Mucosa of descending colon (tissue), 3 donors: ENCODE measurements around the gene NOVA2. TPM values are rescaled to one million over a fixed set of nuclear protein-coding genes. Genes with fewer than 3 reads are reported as not detected.
"Not testable (repeated sequence)": the region's sequence is repeated elsewhere in the genome, so short reads cannot be mapped to it uniquely, and the experiment has no call there.

Experiments
- ATAC-seq: fragments of 200-7000 bp; cut with Tn5 transposase; one replicate; pipeline ENCODE4 v1.9.1; 2020; ENCODE audit warnings: mild to moderate bottlenecking, moderate library complexity
- DNase-seq, 3 donors: peaks; one replicate each; pipeline ENCODE4 v3.0.0-alpha.2; 2020
- H3K36me3 ChIP-seq: fragments of 200-600 bp; one replicate; pipeline ENCODE4 v1.8.0; 2021; ENCODE audit warnings: low read depth, mild to moderate bottlenecking
- H3K4me1 ChIP-seq: fragments of 200-600 bp; one replicate; pipeline ENCODE4 v1.8.0; 2021; ENCODE audit warnings: low read depth, mild to moderate bottlenecking
- H3K4me3 ChIP-seq: fragments of 200-600 bp; one replicate; pipeline ENCODE4 v1.8.0; 2021; ENCODE audit warnings: mild to moderate bottlenecking
- H3K9me3 ChIP-seq: fragments of 200-600 bp; one replicate; pipeline ENCODE4 v1.8.0; 2021; ENCODE audit warnings: mild to moderate bottlenecking
- CTCF ChIP-seq: fragments of 200-600 bp; IDR thresholded peaks from one replicate; pipeline ENCODE4 v1.8.0; 2022; ENCODE audit warnings: antibody characterized with exemption, mild to moderate bottlenecking
- intact Hi-C, 2 donors: fragments of 100-400 bp; cut with DNase I in 1 of 2; cut with micrococcal nuclease in 1 of 2; formaldehyde crosslinking; loops; one replicate each; pipeline versions ENCODE4 v1.11.0 to v1.11.1; 2022; cut with DNase I, micrococcal nuclease
- total RNA-seq, 3 donors: library from RNA; stranded (reverse); fragmentation: NEBNext Ultra II Directional in 2 of 3; extraction: Animal tissue kit (Norgen Biotek cat#: 25700) in 2 of 3; gene quantifications; one replicate each; pipeline versions ENCODE4 v1.2.1 to v1.2.4, GENCODE V29; 2021 to 2023
- donor health status: DM: no; HTN: no; CAD: no; lungs with moderate emphysema.
- donor health status: DM: no; HTN: no; CAD: no.
- donor health status: DM: no; HTN: yes; CAD: no.

Gene NOVA2
- total RNA-seq, 3 donors from 2014 or later: 0.55 to 3.0 (median 1.3) TPM

GRCh38 chr19:45900738-45901431 is 72.8 kb downstream of the NOVA2 start:
- intact Hi-C loops: no loop called here
- H3K4me1 ChIP-seq: peaks cover 23% of the 10 kb centered on the region
- no peak for TF ChIP-seq CTCF

GRCh38 chr19:45899919-45900589 is 73.6 kb downstream of the NOVA2 start:
- no peak overlapping the region for H3K4me3 ChIP-seq
- no peaks in the 10 kb centered on the region for H3K36me3 ChIP-seq
- intact Hi-C loops: no loop called here
- ATAC-seq (no peak), DNase-seq (no peak)
- H3K9me3 ChIP-seq: no peaks in the 10 kb centered on the region
- peaks cover 23% of the 10 kb centered on the region for H3K4me1 ChIP-seq
- no peak for TF ChIP-seq CTCF

More at GRCh38 chr19:45900738-45901431, 72.8 kb downstream of the NOVA2 start:
- Histone ChIP-seq H3K9me3 (no peaks in the 10 kb centered on the region), H3K4me3 (no peak overlapping the region), H3K36me3 (no peaks in the 10 kb centered on the region)
- no peak for ATAC-seq
- no peak for DNase-seq

GRCh38 chr19:45899253-45899652 is 74.4 kb downstream of the NOVA2 start:
- TF ChIP-seq CTCF: no peak
- no peak for DNase-seq
- Histone ChIP-seq H3K4me1 (peaks cover 23% of the 10 kb centered on the region), H3K9me3 (no peaks in the 10 kb centered on the region), H3K4me3 (no peak overlapping the region), H3K36me3 (no peaks in the 10 kb centered on the region)
- no peak for ATAC-seq
- intact Hi-C loops: no loop called here

GRCh38 chr19:45897261-45897812 is 76.3 kb downstream of the NOVA2 start:
- Histone ChIP-seq H3K4me3 (no peak overlapping the region), H3K9me3 (no peaks in the 10 kb centered on the region), H3K36me3 (no peaks in the 10 kb centered on the region), H3K4me1 (peaks cover 12% of the 10 kb centered on the region)
- no peak for DNase-seq
- TF ChIP-seq CTCF: no peak
- no peak for ATAC-seq
- intact Hi-C loops: no loop called here

- H3K4me1 ChIP-seq, H3K9me3 ChIP-seq, H3K36me3 ChIP-seq, ATAC-seq, DNase-seq, H3K4me3 ChIP-seq, intact Hi-C loops: not testable (repeated sequence)
Measured at GRCh38 chr19:45895983-45896599, 77.6 kb downstream of the NOVA2 start.

GRCh38 chr19:45895519-45895972 is 78.1 kb downstream of the NOVA2 start:
- no peak for TF ChIP-seq CTCF
- H3K4me1 ChIP-seq: no peaks in the 10 kb centered on the region
- no peak overlapping the region for H3K4me3 ChIP-seq
- H3K36me3 ChIP-seq: no peaks in the 10 kb centered on the region
- DNase-seq: no peak
- intact Hi-C loops: no loop called here
- H3K9me3 ChIP-seq: no peaks in the 10 kb centered on the region
- no peak for ATAC-seq
